Measurements from ENCODE around the gene STRA6.

Gene STRA6

GRCh38 chr15:74217907-74218885 lies 15.6 kb upstream of the STRA6 start:
- TF ChIP-seq CTCF (IDR thresholded peaks at IDR 0.05; ENCODE audit: low read depth, low read length) = no peak

GRCh38 chr15:74216949-74217348 lies 14.4 kb upstream of the STRA6 start:
- no peak overlapping the region for H3K4me3 ChIP-seq (ENCODE audit: low read depth, low read length)
- TF ChIP-seq CTCF (IDR thresholded peaks at IDR 0.05; ENCODE audit: low read depth, low read length) = no peak

More at GRCh38 chr15:74217907-74218885, 15.6 kb upstream of the STRA6 start:
- H3K4me3 ChIP-seq (ENCODE audit: low read depth, low read length) = no peak overlapping the region

- no peak for TF ChIP-seq CTCF (IDR thresholded peaks at IDR 0.05; ENCODE audit: low read depth, low read length)
- no peak overlapping the region for H3K4me3 ChIP-seq (ENCODE audit: low read depth, low read length)
These were observed 13.4 kb upstream of the STRA6 start for GRCh38 chr15:74215958-74216357.

GRCh38 chr15:74214324-74215021 lies 11.9 kb upstream of the STRA6 start:
- no peak overlapping the region for H3K4me3 ChIP-seq (ENCODE audit: low read depth, low read length)

GRCh38 chr15:74213858-74214284 lies 11.3 kb upstream of the STRA6 start:
- H3K4me3 ChIP-seq (ENCODE audit: low read depth, low read length) = no peak overlapping the region
- no peak for TF ChIP-seq CTCF (IDR thresholded peaks at IDR 0.05; ENCODE audit: low read depth, low read length)

More at GRCh38 chr15:74214324-74215021, 11.9 kb upstream of the STRA6 start:
- TF ChIP-seq CTCF (IDR thresholded peaks at IDR 0.05; ENCODE audit: low read depth, low read length) = no peak

GRCh38 chr15:74212494-74212893 lies 9.9 kb upstream of the STRA6 start:
- no peak overlapping the region for H3K4me3 ChIP-seq (ENCODE audit: low read depth, low read length)
- no peak for TF ChIP-seq CTCF (IDR thresholded peaks at IDR 0.05; ENCODE audit: low read depth, low read length)

GRCh38 chr15:74211656-74212055 lies 9.1 kb upstream of the STRA6 start:
- H3K4me3 ChIP-seq (ENCODE audit: low read depth, low read length) = no peak overlapping the region
- no peak for TF ChIP-seq CTCF (IDR thresholded peaks at IDR 0.05; ENCODE audit: low read depth, low read length)

Data from WI38 (cell line).